ENCODE data around the gene COA3.
"Not testable (repeated sequence)": the region's sequence is repeated elsewhere in the genome, so short reads cannot be mapped to it uniquely, and the experiment has no call there.

COA3 gene

DNA sequence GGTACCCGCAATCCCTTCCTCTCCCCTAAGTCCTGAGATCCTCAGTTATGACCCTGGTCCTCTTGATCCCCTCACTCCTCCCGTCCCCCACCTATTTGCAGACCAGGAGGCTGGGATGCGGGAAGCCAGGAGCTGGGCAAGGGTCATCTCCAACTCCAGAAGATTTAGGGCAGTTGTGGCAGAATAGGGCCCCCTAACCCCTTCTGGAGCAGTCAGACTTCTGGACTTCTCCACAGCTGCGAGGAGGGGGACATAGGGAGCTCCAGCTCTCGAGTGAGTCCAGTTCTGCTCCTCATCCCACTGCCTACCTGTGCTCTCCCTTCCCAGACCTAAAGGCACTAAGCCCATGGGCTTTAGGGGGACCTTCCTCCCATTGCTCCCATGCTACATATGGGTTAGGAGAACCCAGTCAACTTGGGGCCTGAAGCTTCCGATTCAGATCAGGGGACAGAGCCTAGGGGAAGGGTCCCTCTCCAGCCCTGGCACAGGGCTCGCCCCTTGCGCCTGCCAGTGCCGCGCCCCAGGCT, 16.8 kb downstream of the COA3 start:
- DNase-seq (ENCODE audit: low spot score) = no peak

DNA sequence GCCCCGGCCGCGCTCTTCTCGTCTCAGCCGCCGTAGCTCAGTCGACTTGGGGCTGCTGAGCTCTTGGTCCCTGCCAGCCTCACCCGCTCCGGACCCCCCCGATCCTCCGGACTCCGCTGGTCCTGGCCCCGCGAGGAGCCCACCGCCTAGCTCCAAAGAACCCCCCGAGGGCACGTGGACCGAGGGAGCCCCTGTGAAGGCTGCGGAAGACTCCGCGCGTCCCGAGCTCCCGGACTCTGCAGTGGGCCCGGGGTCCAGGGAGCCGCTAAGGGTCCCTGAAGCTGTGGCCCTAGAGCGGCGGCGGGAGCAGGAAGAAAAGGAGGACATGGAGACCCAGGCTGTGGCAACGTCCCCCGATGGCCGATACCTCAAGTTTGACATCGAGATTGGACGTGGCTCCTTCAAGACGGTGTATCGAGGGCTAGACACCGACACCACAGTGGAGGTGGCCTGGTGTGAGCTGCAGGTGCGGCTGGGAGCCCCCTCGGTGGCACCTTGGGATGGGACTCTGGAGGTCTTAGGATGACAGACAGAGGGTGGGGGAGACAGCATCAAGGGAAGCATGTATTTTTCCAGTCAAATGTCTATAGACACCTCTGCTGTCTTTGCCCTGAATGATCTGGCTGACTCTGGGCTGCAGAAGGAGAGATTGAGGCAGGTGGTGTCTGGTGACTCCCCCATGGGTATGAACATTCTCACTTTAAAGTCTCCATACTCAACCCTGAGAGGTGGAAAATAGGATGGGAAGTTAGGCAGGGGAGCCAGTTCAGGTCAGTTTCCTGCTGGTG, 17.5 kb downstream of the COA3 start:
- DNase-seq (ENCODE audit: low spot score) = no peak

DNA sequence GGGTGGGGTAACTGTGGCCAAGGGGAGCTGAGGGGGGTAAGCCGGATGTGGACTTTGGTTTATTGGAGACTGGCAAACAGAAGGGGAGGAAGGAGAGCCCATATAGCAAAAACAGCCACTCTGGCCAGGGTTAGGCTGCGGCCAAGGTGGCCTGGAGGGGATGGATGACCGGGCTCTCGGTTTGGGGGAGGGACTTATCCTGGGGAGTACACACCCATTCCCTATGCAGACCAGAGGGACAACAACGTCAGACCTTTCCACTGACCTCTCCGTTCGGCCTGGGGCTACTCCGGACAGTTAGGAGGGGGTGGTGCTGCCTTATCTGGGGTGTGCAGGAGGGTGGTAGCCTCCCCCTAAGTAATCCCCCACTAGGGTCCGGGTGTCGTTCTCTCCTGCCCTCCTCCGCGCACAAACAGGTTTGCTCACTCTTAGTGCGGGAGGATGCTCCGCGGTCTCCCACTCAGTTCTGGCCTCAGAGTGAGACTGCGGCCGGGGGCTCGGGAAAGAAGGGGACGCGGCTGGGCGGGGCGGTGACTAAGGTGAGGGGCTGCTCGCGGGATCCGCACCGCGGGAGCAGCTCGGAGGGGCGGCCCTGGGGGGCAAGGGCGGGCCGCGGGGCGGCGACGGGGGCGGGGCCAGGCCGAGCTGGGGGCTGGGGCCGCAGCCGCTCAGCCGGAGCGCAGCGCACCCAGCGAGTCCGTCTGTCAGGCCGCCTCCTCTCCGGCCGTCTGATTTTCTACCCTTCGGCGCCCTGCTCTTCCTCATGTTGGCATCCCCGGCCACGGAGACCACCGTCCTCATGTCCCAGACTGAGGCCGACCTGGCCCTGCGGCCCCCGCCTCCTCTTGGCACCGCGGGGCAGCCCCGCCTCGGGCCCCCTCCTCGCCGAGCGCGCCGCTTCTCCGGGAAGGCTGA, 18.3 kb downstream of the COA3 start, which contains the start of gene WNK4:
Gene WNK4 (plus strand): TSS at position 675 of the 915 bp plus-strand sequence. CDS start 89 bp downstream, at position 764.
- peak; percentile 65 for DNase-seq (ENCODE audit: low spot score)

DNA sequence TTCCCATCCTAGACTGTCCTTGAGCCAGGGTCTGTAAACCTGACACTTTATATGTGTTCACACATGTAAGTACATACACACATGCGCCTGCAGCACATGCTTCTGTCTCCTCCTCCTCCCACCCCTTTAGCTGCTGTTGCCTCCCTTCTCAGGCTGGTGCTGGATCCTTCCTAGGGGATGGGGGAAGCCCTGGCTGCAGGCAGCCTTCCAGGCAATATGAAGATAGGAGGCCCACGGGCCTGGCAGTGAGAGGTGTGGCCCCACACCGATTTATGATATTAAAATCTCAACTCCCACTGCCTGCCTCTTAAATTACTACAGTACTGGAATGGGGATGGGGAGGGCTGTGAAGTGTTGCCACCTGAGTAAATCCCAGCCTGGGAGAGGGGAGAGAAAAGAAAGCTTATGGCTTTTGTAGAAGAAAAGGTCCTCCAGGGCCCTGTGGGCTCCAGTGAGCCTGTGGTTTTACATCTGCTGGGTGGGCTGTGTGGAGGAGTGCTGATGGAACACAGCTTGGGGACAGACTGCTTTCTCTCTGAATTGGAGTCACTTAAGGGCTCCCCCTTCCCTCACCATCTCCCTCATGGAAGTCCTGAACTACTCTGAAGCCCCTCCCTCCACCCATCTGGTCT, 19.1 kb downstream of the COA3 start:
- no peak for DNase-seq (ENCODE audit: low spot score)

DNA sequence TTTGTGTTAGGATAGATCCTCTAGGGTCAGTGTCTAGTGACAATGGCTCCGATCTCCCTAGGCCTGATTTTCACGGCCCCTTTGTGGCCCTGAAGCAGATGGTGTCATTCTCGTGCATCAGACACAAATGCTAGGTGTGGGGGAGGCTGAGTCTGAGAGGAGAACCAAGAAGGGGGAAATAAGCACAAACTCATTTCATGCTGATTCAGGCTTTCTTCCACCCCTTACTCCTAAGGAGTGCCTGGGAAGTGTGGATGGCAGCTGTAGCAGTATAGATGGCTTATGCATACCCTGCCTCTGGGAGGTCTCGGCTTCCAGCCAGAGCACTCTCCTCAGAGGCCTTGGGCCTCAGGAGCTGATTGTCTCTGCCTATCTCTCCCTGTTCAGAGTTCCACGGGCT, 19.9 kb downstream of the COA3 start:
- no peak for DNase-seq (ENCODE audit: low spot score)

DNA sequence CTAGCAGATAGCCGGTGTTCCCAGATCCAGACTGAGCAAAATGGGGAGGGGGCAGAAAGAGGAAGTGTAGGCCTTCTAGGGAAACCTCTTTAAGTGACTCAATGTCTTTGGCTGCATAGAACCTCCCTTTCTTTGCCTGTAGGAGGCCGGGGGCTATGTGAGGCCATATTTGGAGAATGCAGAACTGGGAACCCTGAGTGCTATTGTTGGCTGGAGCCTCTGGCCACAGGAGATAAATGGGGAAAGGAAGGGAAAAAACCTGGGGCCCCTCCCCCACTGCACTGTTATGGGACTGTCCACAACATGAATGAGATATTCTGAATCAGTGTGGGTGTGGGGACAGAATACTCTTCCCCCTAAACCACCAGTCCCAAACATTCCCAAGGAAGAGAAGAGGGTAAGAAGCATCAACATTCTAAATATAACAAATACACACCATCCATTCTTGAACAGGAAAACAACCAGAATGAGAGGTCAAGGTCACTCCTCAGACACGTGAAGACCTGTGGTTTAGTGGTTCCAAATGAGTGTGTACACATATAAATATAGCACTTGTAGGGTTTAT, 22.9 kb downstream of the COA3 start:
- peak; percentile 71 for DNase-seq (ENCODE audit: low spot score)

DNA sequence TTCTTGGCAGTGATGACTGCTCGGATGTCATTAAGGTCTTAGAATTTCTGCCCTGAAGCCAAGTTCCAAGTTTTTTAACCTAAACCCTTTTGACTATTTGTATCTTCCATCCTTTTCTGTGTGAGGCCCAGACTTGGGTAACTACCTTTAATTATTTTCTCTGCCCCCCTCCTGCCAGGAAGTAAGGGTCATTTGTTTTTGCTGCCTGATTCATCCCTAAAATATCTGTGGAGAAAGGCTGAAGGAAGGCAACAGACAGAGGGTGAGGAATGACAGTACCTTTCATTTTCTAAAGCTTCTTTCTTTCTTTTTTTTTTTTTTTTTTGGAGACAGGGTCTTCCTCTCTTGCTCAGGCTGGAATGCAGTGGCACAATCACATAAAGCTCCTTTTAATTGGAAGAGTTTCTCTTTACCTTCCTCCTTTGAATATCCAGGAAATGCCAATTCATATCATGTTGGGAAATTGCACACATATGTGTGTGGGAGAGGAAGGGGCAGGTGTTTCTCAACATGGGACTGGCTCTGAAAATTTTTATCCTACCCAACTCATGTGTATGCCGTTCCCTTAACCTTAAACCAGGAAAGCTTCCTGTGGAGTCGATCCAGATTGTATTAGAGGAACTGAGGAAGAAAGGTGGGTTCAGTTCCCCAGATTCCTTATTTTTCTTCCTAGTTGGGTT, 24.3 kb downstream of the COA3 start:
- peak; percentile 87 for DNase-seq (ENCODE audit: low spot score)

DNA sequence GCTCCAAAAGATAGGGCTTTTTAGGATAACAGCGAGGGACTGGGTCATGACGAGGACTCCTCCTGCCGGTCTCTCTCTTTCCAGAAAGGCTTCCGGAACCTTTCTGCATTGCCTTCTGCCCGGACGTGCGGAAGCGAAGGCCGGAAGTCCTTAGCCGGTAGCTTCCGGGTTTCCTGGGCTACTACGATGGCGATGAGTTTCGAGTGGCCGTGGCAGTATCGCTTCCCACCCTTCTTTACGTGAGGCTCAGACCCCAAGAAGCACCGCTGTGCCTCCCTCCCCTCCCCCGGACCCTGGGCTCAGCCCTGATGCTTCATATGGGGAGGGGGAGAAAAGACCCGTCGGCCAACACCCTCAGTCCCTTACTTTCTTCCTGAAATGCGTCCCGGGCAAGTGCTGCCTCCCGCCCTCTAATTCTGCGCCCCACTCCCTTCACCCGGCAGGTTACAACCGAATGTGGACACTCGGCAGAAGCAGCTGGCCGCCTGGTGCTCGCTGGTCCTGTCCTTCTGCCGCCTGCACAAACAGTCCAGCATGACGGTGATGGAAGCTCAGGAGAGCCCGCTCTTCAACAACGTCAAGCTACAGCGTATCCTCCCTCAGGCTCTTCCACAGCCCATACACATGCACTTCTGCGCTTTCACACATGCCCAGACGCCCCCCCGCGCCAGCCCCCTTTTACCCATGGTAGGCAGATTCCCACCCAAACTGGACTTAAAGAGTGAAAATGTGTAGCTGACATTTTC, 25.0 kb downstream of the COA3 start, which contains the start of gene VPS25:
Gene VPS25 (plus strand): TSS at position 160 of the 746 bp plus-strand sequence. CDS start 27 bp downstream, at position 187.
- peak; percentile 89 for DNase-seq (ENCODE audit: low spot score)

DNA sequence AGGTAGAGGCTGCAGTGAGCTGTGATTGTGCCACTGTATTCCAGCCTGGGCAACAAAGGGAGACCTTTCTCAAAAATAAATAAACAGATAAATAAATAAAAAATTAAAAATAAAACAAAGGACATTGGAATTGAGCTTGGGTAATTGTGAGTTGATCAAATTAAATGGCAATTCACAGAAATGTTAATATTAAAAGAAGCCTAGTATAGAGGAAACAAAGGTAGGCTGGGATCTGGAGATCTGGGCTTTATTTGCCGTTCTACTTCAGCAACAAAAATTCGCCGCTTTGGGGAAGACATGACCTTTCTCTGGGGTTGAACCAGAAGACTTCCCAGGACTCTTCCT, 25.6 kb downstream of the COA3 start:
- no peak for DNase-seq (ENCODE audit: low spot score)

DNA sequence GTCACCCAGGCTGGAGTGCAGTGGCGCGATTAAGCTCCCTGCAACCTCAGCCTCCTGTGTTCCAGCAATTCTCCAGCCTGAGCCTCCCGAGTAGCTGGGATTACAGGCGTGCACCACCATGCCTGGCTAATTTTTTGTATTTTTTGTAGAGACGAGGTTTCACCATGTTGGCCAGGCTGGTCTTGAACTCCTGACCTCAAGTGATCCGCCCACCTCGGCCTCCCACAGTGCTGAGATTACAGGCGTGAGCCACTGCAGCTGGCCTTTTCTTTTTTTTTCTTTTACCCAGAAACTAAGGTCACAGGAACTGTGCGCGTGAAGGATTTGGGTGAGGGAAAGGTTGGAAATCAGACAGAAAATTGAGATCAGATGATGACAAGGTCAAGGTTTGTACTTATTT, 28.5 kb downstream of the COA3 start:
- DNase-seq (ENCODE audit: low spot score) = not testable (repeated sequence)

DNA sequence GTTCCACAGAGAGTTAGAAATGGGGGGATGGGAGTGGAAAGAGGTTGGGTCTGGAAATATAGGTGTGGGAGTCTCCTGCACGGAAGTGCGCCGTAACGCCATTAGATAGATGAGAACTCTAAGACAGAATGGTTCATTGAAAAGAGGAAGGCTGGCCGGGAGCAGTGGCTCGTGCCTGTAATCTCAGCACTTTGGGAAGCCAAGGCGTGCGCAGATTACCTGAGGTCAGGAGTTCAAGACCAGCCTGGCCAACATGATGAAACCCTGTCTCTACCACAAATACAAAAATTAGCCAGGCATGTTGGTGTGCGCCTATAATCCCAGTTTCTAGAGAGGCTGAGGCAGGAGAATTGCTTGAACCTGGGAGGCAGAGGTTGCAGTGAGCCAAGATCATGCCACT, 30.5 kb downstream of the COA3 start:
- DNase-seq (ENCODE audit: low spot score) = not testable (repeated sequence)

DNA sequence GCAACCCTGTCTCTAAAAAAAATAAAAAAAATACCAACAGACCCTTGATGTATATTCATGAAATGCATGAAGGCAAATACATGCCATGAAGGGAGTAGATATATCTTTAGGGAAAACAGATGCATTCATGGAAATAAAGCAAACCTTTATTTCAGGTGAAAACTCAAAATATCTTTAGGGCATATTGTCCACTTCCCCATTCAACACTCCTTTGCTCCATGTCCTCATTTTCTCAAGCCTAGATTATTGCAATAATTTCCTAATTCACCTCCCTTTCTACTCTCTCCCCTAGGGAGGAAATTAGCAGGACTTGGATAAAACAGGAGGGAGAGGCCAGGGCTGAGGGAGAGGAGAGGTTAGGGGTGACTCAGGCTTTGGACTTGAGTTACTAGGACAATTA, 31.0 kb downstream of the COA3 start:
- DNase-seq (ENCODE audit: low spot score) = no peak

DNA sequence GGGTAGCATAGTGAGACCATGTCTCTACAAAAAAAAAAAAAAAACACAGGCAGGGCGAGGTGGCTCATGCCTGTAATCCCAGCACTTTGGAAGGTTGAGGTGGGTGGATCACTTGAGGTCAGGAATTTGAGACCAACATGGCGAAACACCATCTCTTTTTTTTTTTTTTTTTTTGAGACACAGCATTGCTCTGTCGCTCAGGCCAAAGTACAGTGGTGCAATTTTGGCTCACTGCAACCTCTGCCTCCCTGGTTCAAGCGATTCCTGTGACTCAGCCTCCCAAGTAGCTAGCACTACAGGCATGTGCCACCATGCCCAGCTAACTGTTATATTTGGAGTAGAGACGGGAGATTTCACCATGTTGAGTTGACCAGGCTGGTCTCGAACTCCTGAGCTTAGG, 32.4 kb downstream of the COA3 start:
- DNase-seq (ENCODE audit: low spot score) = no peak

DNA sequence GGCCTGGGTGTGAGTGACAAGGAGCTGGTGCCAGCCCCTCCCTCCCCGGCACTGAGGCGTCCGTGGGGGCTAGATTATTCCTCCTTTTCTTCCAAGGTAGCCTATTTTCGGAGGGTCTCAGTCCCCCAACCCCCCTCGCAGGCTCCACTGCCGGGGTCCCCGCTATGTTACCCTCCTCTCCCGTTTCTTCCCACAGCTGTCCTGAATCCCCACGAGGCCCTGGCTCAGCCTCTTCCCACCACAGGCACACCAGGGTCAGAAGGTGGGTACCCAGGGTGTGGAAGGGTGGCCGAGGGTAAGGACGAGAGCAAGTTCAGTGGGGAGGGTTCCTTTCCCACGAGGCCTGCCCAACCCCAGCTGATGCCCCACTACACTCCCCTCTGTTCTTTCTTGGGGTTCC, 36.9 kb downstream of the COA3 start:
- no peak for DNase-seq (ENCODE audit: low spot score)

DNA sequence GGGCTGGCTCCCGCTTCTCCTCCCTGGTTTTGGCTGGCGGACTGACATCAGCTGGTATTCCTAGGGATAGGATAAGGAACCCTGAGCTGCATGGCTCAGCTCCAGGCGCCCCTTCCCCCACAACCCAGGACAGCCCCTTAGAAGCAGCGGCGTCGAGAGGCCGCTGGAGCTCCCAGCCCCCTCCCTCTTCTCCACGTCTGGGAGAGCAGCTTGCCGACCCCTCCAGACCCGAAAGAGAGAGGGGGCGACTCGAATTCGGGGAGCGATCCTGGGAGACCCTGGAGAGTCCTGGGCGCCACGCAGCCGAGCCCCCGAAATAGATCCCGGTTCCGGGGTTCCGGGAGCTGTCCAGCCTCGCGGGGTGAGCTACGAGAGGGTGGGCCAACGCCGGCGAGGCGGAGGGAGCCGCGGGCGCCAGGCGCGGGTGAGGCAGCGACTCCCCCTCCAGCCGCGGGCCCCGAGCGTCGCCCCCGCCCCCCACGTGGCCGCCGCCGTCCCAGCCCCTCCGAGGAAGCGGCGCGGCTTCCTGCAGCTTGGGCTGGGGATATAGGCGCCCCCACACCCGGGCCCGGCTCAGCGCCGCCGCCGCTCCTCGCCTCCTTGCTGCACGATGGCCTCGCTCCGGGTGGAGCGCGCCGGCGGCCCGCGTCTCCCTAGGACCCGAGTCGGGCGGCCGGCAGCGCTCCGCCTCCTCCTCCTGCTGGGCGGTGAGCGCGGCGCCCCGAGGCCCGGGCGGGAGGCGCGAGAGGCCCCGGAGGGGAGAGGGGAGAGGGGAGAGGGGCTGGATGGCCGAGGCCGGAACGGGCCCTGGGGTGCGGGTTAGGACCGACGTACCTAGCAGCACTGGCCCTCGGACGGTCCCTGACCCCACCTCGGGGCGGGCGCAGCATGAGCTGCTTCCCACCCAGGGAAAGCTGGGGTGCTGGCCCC, 37.6 kb downstream of the COA3 start, which contains the start of gene RAMP2:
Gene RAMP2 (plus strand): TSS at position 576 of the 930 bp plus-strand sequence. CDS start 35 bp downstream, at position 611.
- no peak for DNase-seq (ENCODE audit: low spot score)

DNA sequence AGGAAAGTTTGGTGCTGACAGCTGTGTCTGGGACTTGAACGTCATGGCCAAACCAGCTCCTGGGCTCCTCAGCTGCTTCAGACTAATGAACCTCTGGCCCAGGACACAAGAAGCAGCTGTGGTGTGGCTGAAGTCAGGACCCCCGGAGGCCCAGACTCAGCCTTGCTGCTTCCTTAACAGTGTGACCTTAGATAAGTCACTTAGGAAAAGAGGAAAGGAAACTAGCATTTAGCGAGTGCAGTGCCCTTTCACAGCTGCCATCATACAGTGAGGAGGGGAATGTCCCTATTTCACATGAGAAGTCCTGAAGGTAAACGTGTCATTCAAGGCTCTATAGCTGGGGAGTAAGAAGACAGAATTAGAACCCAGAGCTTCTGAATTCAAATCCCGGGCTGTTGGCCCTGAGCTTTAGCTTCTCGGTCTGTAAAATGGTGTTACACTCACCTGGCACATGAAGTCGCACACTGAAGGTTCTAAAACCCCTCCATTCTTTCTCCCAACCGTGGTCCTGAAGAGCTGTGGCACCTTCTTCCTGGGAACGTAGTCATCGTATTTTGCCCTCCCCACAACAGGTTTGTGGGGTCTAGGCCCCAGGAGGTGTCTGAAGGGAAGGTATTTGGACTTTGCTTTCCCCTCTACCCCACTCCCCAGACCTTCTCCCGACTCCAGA, 38.4 kb downstream of the COA3 start:
- DNase-seq (ENCODE audit: low spot score) = no peak

DNA sequence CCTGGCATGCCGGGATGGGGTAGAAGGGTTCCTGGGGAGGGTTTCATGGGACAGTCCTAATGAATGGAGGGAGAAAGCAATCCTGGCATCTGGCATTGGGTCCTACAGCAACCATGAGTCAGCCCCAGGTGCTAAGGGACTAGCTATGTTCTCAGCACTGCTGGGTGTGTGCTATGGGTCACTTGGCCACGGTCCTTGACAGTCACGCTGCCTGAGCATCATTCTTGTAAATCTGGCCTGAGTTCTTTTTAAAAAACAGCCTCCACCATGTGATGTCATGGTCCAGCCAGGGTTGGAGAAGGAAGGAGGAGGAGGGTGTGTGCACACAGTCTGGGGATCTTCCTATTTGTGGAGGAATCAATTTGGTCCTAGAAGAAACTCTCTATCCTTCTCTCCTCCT, 43.7 kb downstream of the COA3 start:
- DNase-seq (ENCODE audit: low spot score) = peak; percentile 90

DNA sequence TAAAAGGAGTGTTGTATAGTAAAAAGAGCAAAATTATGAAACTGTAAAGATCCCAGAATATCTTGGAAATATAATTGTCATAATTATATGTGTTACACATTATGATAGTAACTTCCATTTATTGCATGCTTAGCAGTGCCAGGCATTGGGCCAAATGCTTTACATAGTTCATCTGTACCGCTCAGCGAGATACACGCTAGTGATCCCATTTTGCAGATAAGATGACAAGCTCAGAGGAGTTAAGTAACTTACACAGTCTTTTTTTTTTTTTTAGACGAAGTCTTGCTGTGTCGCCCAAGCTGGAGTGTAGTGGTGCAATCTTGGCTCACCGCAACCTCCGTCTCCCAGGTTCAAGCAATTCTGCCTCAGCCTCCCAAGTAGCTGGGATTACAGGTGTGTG, 46.9 kb downstream of the COA3 start:
- DNase-seq (ENCODE audit: low spot score) = no peak
